K562 (cell line): ENCODE measurements around the gene KLHL29. TPM values are rescaled to one million over a fixed set of nuclear protein-coding genes. Genes with fewer than 3 reads are reported as not detected.

ENCODE experiments used
- ATAC-seq: fragments of 200-7000 bp; cut with Tn5 transposase; 3 replicates; pipeline ENCODE4 v1.9.1; 2020; ENCODE audit warnings: moderate library complexity
- BruUV-seq: library from RNA; stranded (reverse); fragments of 400-500 nt; replicated peaks from 2 replicates; lab custom pipeline; 2021; lab: Mats Ljungman, UMichigan
- CTCF ChIA-PET: fragments of 300-600 bp; formaldehyde crosslinking; extraction: SDS; loops from one replicate; lab custom pipeline; 2021; ENCODE audit warnings: low intra/inter-chr PET ratio; lab: Yijun Ruan, JAX
- POLR2A ChIA-PET: fragments of 300-600, 350-650 bp; sonication (Branson Sonifier 250); formaldehyde crosslinking; extraction: SDS; loops from one replicate; lab custom pipeline; 2021; ENCODE audit warnings: antibody characterized with exemption, inconsistent platforms; lab: Yijun Ruan, JAX
- DNase-seq, 4 experiments: peaks; one replicate each; pipeline versions ENCODE4 v3.0.0 to v3.0.0-alpha.2; 2011 to 2018; ENCODE audit warnings: low spot score in 3 of 4, mixed read lengths in 3 of 4; ENCODE audit errors: extremely low read depth in 1 of 4
- FAIRE-seq: peaks from 2 replicates; lab custom pipeline; 2011; peaks lifted over from hg19 to GRCh38; lab: Jason Lieb, UNC
- H2AFZ ChIP-seq: 2 replicates; pipeline ENCODE4 v1.6.0; 2011; ENCODE audit warnings: low read depth, low read length, control low read depth, inconsistent platforms
- H3K27ac ChIP-seq: fragments of 200-600 bp; 3 replicates; pipeline ENCODE4 v1.8.0; 2011; ENCODE audit warnings: low read depth, mild to moderate bottlenecking, control low read depth, inconsistent platforms, low read length, moderate library complexity, mixed read lengths; ENCODE audit errors: extremely low read depth
- H3K27me3 ChIP-seq, 2 experiments: fragments of 300-600 bp in 1 of 2; 2 replicates in 1 of 2; 3 replicates in 1 of 2; pipeline versions ENCODE4 v1.6.0 to v1.8.0; 2011; ENCODE audit warnings: inconsistent platforms in 2 of 2, low read length in 2 of 2, mild to moderate bottlenecking in 1 of 2, mixed read lengths in 1 of 2, moderate library complexity in 1 of 2; ENCODE audit not compliant: control insufficient read depth in 2 of 2, insufficient read depth in 2 of 2
- H3K36me3 ChIP-seq: fragments of 300-600 bp; 3 replicates; pipeline ENCODE4 v1.8.0; 2011; ENCODE audit warnings: mild to moderate bottlenecking, low read length, inconsistent platforms; ENCODE audit not compliant: control insufficient read depth, insufficient read depth
- H3K4me1 ChIP-seq, 2 experiments: fragments of 200-600 bp in 1 of 2; replicated peaks in 1 of 2; 2 replicates in 1 of 2; 3 replicates in 1 of 2; pipeline versions ENCODE4 v1.5.1 to v1.8.0; 2011; ENCODE audit warnings: inconsistent platforms in 2 of 2, low read length in 2 of 2, mild to moderate bottlenecking in 1 of 2, mixed read lengths in 1 of 2, moderate library complexity in 1 of 2; ENCODE audit not compliant: control insufficient read depth in 2 of 2, insufficient read depth in 2 of 2
- H3K4me2 ChIP-seq: 2 replicates; pipeline ENCODE4 v1.6.1; 2011; ENCODE audit warnings: low read length, control low read depth, inconsistent platforms, mixed read lengths; ENCODE audit not compliant: insufficient read depth
- H3K4me3 ChIP-seq: fragments of 200-600 bp; sonication (generic), shearing (Covaris generic); 2 replicates; pipeline ENCODE4 v1.5.1; 2016; ENCODE audit warnings: control low read depth, inconsistent platforms
- H3K79me2 ChIP-seq: fragments of 200-600 bp; 3 replicates; pipeline ENCODE4 v1.8.0; 2011; ENCODE audit warnings: low read length, inconsistent platforms; ENCODE audit not compliant: control insufficient read depth, insufficient read depth
- H3K9ac ChIP-seq, 2 experiments: 2 replicates each; pipeline versions ENCODE4 v1.6.0 to v1.6.1; 2011; ENCODE audit warnings: low read depth in 2 of 2, low read length in 2 of 2, control low read depth in 1 of 2, inconsistent platforms in 1 of 2, mild to moderate bottlenecking in 1 of 2, mixed read lengths in 1 of 2; ENCODE audit not compliant: insufficient read depth in 1 of 2
- H3K9me1 ChIP-seq: one replicate; pipeline ENCODE4 v1.6.0; 2011; ENCODE audit warnings: inconsistent platforms, mild to moderate bottlenecking, low read length, moderate library complexity; ENCODE audit not compliant: control insufficient read depth, insufficient read depth
- H3K9me3 ChIP-seq: replicated peaks from 2 replicates; pipeline ENCODE4 v1.5.1; 2011; ENCODE audit warnings: low read depth, low read length, inconsistent platforms; ENCODE audit not compliant: control insufficient read depth, insufficient read depth
- H4K20me1 ChIP-seq: replicated peaks from 2 replicates; pipeline ENCODE4 v1.6.1; 2011; ENCODE audit warnings: low read length, inconsistent platforms, mixed read lengths; ENCODE audit not compliant: control insufficient read depth, insufficient read depth
- ARID1B ChIP-seq: fragments of 450-650 bp; IDR thresholded peaks from 2 replicates; pipeline ENCODE4 v1.6.1; 2016; ENCODE audit warnings: antibody characterized with exemption, mild to moderate bottlenecking, inconsistent platforms
- FOXA1 ChIP-seq: fragments of 450-650 bp; IDR thresholded peaks from 2 replicates; pipeline ENCODE4 v1.6.1; 2016; ENCODE audit warnings: mild to moderate bottlenecking, borderline replicate concordance
- L3MBTL2 ChIP-seq: fragments of 450-650 bp; IDR thresholded peaks from 2 replicates; pipeline ENCODE4 v1.6.1; 2016; ENCODE audit warnings: mild to moderate bottlenecking, moderate library complexity
- MED1 ChIP-seq: sonication (generic); formaldehyde crosslinking; IDR thresholded peaks from 2 replicates; pipeline ENCODE4 v1.8.1; 2023; ENCODE audit warnings: missing genetic modification reagents, borderline replicate concordance
- PTBP1 ChIP-seq: fragments of 200-400 bp; formaldehyde crosslinking; IDR thresholded peaks from 2 replicates; pipeline ENCODE4 v1.6.1; 2017; ENCODE audit warnings: low read depth, low read length
- U2AF2 ChIP-seq: fragments of 200-400 bp; formaldehyde crosslinking; optimal IDR thresholded peaks from 2 replicates; pipeline ENCODE3; 2017; ENCODE audit warnings: low read depth, mild to moderate bottlenecking, low read length
- ZBED1 ChIP-seq: IDR thresholded peaks from 2 replicates; pipeline ENCODE4 v1.6.1; 2014
- ZNF146 ChIP-seq: IDR thresholded peaks from one replicate; pipeline ENCODE4 v1.6.1; 2018; ENCODE audit warnings: missing compliant biosample characterization; ENCODE audit not compliant: unreplicated experiment
- ZNF316 ChIP-seq: fragments of 450-650 bp; IDR thresholded peaks from 2 replicates; pipeline ENCODE4 v1.6.1; 2016
- WGBS: fragments of 100-300 bp; shearing (Covaris generic); methylation state at CpG from one replicate; pipeline ENCODE4 v1.1.6; 2016; ENCODE audit warnings: low coverage, mixed read lengths; ENCODE audit not compliant: insufficient coverage; ENCODE audit errors: missing lambda C conversion rate; 5-methylcytosine and 5-hydroxymethylcytosine counted together
- in situ Hi-C: fragments of 300-500 bp; cut with MboI; formaldehyde crosslinking; loops from 4 replicates; pipeline ENCODE4 v1.15.0; 2018; ENCODE audit warnings: inconsistent platforms, mixed read lengths
- intact Hi-C: fragments of 100-400 bp; cut with micrococcal nuclease; formaldehyde crosslinking; loops from 2 replicates; pipeline ENCODE4 v1.14.2; 2022
- polyA plus RNA-seq, 8 experiments: library from polyadenylated mRNA; depleted of rRNA in 4 of 8; stranded (reverse) in 5 of 8; unstranded in 3 of 8; fragments of >200 nt; fragmentation: Nextera tagmentation in 2 of 8; fragmentation: Illumina TruSeq in 1 of 8; extraction: Ambion mirVana in 2 of 8; extraction: Trizol in 1 of 8; gene quantifications; 2 replicates each; pipeline versions ENCODE4 v1.2.1 to v1.2.3, GENCODE V29; 2011 to 2014; ENCODE audit warnings: inconsistent platforms in 1 of 8, missing spikeins in 1 of 8
- total RNA-seq, 7 experiments: library from RNA; depleted of rRNA in 6 of 7; stranded (reverse); fragments of >200 nt in 6 of 7; fragmentation: Illumina TruSeq in 2 of 7; extraction: Trizol in 2 of 7; gene quantifications; 2 replicates each; pipeline versions ENCODE4 v1.2.1 to v1.2.3, GENCODE V29; 2011 to 2021; ENCODE audit warnings: low replicate concordance in 1 of 7

KLHL29 gene
- total and polyA plus RNA-seq, 9 of the 15 experiments (the other 6 are each of a cell fraction or from before 2014, with no cell fraction given): 0.03 to 0.31 (median 0.08) TPM; not detected in 1

DNA sequence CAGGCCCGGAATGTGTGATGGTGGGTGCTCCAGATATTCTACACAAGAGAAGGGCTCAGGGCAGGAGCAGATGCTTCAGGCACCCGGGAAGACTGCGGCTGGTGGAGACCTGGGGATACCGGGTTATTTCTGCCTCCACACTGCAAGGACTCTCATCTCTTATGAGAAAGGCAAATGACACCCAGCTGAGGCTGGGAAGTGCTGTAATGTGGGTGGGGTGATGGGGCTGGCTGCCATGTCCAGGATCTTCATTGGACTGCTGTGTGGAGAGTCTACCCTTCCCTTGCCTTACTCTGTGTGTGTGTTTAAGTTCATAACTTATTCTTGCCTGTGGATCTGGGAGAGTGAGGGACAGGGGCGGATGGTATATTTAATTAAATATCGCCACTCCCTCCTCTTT lies 124.1 kb downstream of the KLHL29 start:
- no TSS peak for BruUV-seq
- FAIRE-seq: no peak
- intact Hi-C loops: no loop called here

DNA sequence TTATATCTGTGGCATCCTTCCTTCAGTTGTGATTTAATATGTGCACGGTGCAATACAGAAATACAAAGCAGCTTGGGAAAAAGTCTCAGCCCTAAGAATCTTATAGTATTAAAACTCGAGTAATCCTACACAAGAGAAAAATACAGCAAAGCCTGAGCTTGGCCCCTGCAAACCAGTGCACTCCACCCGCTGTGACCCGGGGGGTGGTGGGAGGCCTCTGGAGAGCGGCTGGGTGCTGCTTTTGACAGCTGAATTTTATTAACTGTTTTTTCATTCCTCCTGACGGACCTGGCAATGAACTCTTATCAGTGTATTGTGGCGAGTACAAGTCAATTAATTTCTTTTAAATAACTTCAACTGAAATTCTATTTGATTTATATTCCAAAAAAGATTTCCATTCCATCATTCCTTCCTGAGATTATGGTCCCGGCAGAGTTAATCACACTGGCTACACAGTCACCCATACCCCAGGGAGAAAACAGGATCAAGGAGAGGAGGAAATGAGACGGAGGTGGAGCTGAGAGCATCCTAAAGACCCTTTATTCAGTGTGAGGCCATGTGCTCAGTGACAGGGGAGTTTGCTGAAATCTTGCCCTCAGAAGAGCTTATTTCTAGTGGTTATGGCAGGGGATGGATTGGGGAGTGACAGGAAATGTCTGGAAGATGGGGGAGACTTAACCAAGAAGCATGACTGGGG lies 124.8 kb downstream of the KLHL29 start:
- Histone ChIP-seq H3K4me3 (no peak overlapping the region), H3K9me1 (no peaks in the 10 kb centered on the region), H3K9ac (no peak overlapping the region), H2AFZ (no peak overlapping the region), H4K20me1 (0 out of 2 replicates have a peak, but pooled peaks cover 8% of the 10 kb centered on the region), H3K9me3 (no peaks in the 10 kb centered on the region), H3K4me1 (no peaks in the 10 kb centered on the region), H3K27ac (no peak overlapping the region), H3K79me2 (no peaks in the 10 kb centered on the region), H3K4me2 (no peak overlapping the region), H3K27me3 (peaks cover 15 to 75% of the 10 kb centered on the region in 2 experiments; a peak in 4 of 5 replicates), H3K36me3 (no peaks in the 10 kb centered on the region)
- in situ Hi-C loops: no loop called here
- POLR2A ChIA-PET: interaction anchor here (0.6 kb wide), 1 partner anchor 320 kb away, joined by 3 read pairs; no protein-coding TSS in a partner anchor
- FAIRE-seq (no peak), DNase-seq (no peak), ATAC-seq (no peak)
- under 1% methylated on average over 9 of the region's 9 CpGs for WGBS
- intact Hi-C loops: no loop called here
- BruUV-seq: no TSS peak
- CTCF ChIA-PET: no interaction called here
- TF ChIP-seq ARID1B (no peak), ZNF146 (CRISPR knock-in tag) (no peak), ZNF316 (no peak), FOXA1 (no peak)

More for the DNA sequence above, 124.1 kb downstream of the KLHL29 start:
- WGBS: 1% methylated on average over 6 of the region's 6 CpGs
- Histone ChIP-seq H3K27ac (no peak overlapping the region), H3K4me3 (no peak overlapping the region), H3K36me3 (no peaks in the 10 kb centered on the region), H4K20me1 (0 out of 2 replicates have a peak, but pooled peaks cover 2% of the 10 kb centered on the region), H3K9me1 (no peaks in the 10 kb centered on the region), H3K79me2 (no peaks in the 10 kb centered on the region), H3K27me3 (peaks cover 13 to 74% of the 10 kb centered on the region in 2 experiments; a peak in 4 of 5 replicates), H3K9me3 (no peaks in the 10 kb centered on the region), H3K4me2 (no peak overlapping the region), H3K4me1 (no peaks in the 10 kb centered on the region), H3K9ac (no peak overlapping the region), H2AFZ (no peak overlapping the region)
- ChIA-PET CTCF (no interaction called here), POLR2A (interaction anchor here (0.7 kb wide), 1 partner anchor 11 kb away, joined by 3 read pairs; no protein-coding TSS in a partner anchor)
- in situ Hi-C loops: no loop called here
- DNase-seq (no peak), ATAC-seq (no peak)
- TF ChIP-seq ZNF146 (CRISPR knock-in tag): no peak
- no peak for TF ChIP-seq ZBED1
- TF ChIP-seq U2AF2: no peak
- TF ChIP-seq L3MBTL2: no peak
- no peak for TF ChIP-seq MED1
- TF ChIP-seq PTBP1: no peak
